Stimulated activated naive CD4-positive, alpha-beta T cell (primary cell): ENCODE results near the gene RGS8.
"Not testable (repeated sequence)": the region's sequence is repeated elsewhere in the genome, so short reads cannot be mapped to it uniquely, and the experiment has no call there.

Source experiments
- DNase-seq, 6 experiments: peaks; one replicate each; lab custom pipeline; 2025; lab: John Stamatoyannopoulos, UW

Gene RGS8

DNA sequence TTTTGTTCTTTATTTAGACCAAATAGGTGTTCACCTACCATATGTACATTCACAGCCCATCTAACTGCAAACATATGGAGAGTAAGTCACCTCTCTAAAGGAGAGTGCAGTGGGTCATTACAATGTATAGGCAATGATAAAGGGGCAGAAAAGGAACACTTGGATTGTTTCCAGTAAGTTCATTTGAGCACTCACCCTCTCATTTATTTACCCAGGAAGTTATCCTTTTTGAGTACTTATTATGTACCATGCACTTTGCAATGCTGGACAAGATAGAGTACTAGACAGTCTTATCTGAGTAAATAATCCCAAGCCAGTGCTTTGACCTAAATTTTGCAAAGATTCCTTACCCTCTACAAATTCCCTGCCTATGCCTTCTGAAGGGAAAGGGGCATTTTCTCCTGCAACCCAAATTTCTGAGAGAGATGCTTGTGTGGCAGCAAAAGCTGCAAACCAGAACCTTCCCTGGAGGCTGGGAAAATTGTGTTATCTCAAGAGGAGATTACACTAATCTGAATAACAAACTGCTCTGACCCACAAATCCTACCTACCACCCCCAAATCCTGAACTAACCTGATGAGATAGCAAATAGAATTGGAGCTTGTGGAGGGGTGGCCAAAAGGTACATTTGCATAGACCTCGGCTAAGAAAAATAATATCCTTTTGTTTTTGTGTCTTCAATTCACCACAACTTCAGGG, 18.6 kb upstream of the RGS8 start:
- DNase-seq: no peak

DNA sequence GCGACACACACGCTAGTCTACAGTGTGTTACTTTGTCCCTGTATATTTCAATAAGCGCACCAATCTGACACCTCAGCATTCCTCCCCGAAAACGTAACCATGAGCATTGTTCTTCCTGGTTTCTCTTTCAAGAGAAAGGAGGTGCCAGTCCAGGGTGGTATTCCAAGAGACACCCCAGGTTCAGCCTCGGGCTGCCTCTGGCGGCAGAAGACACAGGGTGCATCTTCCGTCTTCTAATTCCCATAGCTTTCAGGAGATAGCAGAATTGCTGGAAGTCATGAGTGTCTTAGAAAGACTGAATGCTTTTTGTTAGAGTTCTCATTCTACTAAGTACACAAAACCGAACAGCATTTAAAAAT, 15.9 kb upstream of the RGS8 start:
- DNase-seq: no peak

DNA sequence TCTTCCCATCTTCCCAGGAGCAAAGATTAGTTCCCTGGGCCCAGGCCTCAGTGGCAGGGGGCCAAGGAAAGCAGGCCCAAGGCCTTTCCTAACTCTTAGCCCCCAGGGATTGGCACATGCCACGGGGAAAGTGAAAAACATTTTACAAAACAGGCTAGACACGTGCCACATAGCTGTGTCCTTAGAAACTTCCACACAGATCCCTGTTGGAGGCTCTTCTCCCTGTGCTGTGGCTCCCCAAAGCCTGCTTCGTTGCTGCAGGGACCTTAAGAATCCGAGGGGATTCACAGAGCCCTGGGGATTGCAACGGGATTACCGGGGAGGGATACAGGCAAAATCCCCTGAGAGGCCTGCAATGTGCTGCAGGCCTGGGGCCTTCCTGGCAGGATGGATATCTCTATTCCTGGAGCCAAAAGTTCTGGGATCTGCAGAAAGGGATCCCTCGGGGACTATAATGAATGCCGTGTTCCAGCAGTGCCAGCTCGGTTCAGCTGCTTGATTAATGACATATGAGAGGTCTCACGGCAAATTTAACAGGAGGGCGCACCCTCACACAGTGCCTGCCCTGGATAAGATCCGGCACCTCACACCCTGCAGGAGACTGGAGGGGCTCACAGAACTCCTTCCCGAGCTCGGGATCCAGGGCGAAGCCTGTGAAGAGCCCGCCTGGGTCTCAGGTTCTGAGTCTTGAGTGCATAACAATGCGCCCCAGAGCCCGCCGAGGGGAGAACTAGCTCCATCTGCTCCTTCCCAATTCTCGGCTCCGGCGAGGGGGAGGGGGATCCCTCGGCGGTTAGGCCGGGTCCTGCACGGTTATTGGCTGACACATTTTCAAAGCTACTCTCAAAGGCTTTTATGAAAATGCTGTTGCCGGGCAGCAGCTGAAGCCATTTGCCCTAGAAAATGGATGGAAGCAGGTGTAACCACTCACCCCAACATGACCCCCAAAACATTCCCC, 15.3 kb upstream of the RGS8 start:
- no peak for DNase-seq

DNA sequence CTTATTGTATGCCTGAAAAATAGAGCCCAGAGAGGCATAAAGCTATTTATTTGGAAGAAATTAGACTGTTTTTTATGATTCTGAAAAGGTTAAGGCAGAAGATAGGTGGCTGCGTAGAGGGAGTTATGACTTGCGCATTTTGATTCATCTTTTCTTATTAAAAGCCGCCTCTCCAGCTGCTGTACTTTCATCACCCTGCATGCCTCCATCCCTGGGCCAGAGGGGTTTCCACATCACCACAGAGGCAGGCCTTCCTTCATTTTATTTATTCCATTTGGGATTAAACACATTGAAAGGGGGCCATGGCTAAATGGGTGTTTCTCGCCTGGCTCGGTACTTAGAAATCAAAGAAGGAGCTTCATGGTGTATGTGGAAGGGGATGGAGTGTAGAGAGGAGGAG, 14.6 kb upstream of the RGS8 start:
- DNase-seq: no peak

DNA sequence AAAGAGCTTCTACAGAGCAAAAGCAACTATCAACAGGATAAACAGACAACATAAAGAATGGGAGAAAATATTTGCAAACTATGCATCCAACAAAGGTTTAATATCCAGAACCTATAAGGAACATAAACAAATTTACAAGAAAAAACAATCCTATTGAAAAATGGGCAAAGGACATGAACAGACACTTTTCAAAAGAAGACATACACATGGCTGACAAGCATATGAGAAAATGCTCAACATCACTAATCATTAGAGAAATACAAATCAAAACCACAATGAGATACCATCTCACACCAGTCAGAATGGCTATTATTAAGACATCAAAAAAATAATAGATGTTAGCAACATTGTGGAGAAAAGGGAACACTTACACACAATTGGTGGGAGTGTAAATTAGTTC, 8.8 kb upstream of the RGS8 start:
- DNase-seq: not testable (repeated sequence)

DNA sequence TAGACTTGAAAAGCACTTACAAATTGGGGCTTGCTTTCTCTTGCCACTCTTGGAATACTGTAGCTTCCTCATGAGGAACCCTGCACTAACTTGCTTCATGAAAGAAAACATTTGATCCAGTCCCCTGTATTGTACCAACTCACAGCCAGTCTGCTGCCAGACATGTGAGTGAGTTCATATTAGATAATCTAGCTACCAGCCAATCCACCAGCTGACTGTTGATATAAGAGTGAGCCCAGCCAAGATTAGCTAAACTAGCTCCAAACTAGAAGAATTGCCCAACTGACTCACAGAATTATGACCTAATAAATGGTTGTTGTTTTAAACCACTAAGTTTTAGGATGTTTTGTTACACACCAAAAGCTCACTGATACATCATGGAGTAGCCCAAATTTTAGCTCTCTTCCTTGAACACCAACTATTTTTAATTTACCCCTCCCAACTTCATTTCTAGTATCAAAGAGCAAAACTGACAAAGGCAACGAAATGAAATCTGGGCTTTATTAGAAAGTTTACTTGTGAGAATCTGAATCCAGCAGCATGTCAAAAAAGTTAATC, 6.6 kb upstream of the RGS8 start:
- DNase-seq: no peak

DNA sequence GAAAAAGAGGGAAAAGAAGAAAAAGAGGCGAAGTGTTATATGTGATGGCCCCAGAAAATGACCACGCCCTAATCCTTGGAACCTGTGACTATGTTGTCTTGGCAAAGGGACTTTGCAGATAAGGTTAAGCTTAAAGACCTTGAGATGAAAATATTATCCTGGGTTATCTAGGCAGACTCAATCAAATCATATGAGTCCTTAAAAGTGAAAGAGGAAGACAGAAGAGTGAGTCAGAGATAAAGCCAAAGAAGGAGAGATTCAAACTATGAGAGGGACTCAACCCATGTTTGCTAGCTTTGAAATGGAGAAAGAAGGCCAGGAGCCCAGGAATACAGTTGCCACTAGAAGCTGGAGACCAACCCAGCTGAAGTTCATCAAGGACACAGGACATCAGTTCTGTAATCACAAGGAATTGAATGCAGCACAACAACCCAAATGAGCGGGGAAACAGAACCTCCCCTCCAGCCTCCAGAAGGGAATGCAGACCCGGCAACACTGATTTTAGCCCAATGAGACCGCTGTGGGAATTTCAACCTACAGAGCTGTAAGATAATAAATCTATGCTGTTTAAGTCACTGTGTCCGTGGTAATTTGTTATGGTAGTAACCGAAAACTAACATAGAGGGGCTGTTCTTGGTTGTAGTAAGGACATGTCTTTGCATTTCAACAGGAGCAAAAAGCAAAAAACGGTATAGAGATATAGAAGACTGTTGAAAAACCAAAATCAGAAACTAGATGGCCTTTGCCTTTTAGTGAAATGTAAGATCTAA, 4.2 kb upstream of the RGS8 start:
- no peak for DNase-seq

DNA sequence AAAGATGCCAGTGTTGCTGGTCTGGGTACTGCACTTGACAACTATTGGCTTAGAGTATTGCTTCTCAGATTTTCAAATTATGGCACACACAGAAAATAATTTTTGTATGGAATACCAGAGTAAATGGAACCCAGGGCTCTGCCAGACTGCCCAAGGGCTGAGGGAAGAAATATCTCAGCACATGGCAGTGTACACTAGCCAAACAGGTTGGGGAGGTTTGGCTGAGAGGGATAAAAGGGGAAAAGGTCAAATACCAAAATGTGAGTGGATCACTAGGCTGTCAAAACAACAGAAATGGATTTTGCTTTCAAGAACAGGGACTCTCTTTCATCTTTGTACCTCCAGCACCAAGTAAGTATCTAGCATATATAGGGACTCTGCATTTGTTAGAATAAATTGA, 3.0 kb upstream of the RGS8 start:
- no peak for DNase-seq

DNA sequence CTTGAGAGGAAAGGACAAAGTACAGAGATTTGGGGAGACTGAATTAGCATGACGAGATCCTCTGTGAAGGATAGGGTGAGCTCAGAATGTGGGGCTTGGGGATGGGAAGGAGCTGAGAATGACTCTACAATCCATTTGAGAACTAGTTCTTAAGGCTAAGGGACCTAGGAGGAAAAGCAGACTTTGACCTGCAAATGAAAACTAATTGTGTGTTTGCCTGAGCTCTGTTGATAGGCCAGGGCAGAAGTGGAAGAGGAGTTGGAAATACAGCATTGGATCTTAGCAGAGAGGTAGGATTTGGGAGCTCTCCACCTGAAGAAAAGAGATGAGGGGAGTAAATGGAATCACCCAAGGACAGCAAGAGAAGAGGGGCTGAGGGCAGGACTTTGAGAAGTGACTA, 2.1 kb upstream of the RGS8 start:
- no peak for DNase-seq

DNA sequence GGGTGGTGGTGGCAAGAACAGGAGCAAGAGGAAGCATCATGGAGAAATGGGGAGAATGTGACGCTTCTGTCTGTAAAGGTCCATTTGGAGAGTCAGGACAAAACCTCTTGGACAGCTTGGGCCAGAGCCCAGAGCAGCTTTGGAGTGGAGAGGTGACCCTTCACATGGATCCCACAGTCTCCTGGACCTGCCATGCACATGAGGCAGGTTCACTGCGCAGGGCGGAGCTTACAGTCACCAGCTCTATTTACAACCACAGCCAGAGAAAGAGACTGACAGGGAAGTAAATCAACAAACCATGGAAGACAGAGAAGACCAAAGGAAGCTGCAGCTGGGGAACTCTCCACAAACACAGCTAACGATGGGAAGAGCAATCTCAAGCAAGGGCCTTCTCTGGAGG, 828 bp upstream of the RGS8 start:
- no peak for DNase-seq

DNA sequence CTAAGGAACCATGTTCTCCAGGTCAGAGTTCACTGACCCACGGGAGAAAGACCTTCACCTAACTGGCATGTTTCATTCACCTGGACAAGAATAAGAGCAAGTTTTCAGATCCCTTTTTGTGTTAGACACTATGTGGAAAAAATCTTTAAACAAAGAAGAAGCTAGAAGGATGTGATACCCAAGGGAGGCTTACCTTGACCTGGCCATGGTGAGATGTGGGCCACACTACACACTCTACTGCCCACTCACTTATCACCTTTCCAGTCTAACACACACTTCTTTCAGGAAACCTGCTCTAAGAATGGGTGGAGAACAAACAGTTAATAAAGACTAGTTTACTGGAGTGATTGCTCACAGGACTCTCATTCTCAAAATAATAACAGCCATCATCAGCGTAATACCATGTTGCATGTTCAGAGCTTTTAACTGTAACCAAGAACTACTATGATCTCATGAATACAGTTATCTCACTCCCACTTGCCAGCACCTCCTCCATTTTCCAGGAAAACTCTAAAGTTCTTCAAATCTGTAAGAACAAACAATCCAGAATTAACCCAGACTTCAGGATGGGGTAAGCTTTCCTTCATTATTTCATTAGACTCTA, 1.4 kb downstream of the RGS8 start:
- DNase-seq: no peak

DNA sequence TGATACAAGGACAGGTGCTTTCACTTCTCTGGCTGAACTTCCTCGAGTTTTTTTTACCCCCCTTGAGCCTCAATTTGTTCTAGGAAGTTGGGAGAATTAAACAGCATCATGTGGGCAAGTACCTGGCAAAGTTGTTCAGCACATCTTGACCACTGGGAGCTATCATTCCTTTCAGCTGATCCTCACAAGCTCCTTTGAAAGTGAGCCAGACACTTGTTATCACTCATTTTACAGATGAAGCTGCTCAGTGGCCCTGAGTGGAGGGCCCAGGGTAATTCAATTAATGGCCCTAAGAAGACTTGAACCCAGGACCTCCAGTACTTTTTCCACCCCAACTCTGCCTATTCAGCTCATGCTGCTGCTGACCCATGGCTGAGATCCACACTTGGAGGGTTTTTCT, 2.0 kb downstream of the RGS8 start:
- no peak for DNase-seq

DNA sequence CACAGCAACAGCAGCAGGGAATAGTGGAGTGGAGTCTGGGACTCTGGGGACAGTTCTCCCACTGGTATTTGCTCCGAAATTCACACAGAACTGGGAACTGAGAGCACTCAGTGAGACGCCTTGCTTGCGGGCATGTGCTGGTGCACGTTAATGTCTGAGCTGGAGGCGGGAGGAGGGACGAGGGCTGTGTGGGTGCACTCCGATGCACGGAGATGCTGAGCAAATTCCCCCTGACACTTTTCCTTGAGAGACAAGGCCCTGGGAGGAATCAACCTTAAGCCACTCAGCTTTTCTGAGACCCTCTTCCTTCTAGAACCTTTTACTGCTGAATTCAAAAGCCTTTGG, 2.8 kb downstream of the RGS8 start:
- no peak for DNase-seq

DNA sequence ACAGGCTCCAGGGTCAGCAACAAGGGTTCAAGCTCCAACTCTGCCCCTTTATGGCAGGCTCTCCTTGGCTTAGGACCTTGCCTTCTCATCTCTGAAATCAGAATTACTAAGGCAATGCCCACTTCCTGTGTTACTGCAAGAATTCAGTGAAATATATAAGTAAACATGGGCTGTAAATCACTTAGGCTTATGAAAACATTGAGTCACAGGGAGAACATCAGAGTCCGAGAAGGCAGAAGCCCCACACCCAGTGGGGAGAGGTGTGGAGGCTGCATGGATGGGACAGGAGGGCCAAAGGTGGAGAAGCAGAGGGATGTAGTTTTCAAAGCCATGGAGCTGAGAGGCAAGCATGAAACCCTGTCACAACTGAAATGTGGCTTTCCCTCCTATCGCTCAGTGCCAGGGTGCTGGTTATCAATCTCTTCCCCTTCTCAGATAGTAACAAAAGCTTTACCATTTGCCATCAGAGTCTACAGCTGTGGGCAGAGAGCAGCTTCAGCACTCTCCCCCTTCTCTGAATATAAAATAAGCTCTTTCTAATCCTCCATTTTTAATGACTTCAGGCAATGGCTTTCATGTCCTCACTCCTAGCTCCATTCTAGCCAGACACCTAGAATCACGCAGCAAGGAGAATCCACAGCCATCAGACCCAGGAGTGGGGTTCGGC, 3.4 kb downstream of the RGS8 start:
- DNase-seq: no peak

DNA sequence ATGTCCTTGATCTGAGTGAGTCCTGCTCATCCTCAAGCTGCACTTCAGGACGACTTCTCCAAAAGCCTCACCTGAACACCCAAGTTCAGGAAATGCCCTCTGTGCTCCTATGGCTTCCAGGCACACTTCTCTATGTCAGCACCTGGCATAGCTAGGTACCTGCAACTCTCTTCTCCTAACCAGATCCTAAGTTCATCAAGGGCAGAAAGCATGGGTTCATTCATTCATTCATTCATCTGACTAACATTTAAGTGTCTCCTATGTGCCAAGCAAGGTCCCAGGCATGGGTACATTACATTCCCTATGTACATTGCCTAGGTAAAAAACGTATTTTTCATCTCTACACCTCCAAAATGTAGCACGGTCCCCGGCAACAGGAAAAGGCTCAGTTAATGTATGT, 4.0 kb downstream of the RGS8 start:
- DNase-seq: no peak

DNA sequence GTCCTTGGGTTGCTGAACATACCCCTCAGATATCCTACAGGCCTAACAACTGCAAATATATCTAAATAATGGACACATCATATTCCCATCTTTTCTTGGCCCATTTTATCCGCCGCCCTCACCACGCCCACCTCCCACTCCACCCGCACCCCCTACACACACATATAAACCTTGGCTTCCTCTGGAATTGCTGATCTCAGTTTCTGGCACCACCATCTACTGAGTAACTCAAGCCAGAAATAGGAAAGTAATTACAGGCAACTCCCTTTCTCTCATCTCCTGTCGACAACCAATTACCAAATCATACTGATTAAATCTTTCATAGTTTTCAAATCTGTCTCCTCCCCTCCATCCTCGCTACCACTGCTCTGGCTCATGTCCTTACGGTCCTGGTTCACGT, 4.7 kb downstream of the RGS8 start:
- no peak for DNase-seq

DNA sequence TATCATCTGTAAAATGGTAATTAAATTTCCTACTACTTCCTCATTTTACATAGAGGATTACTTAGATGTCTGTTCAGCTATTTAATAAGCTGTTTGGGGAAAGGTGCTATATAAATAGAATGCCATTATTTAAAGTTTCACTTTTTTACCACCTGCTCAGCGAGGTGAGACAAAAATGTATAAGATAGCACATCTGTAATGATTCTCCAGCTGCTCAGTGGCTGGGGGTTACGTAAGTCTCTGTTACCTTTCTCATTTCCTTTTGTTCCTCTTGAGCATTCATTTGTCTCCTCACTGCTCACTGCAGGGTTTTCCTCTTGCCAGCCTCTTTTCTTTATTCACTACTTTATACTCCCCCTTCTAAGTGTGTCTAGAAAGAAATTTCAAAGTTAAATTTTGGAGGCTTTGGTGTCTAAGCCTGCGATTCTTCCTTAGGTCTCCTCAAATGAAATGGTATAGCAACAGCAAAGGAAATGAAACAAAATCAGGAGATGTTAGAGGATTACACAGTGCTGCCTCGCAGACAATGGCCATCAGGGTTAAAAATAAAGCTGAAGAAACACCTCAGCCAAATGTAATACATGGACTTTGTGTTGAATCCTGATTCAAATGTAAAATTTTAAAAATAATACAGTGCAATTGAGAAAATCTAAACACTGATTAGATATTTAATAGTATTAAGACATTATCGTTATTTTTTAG, 6.8 kb downstream of the RGS8 start:
- DNase-seq: no peak

DNA sequence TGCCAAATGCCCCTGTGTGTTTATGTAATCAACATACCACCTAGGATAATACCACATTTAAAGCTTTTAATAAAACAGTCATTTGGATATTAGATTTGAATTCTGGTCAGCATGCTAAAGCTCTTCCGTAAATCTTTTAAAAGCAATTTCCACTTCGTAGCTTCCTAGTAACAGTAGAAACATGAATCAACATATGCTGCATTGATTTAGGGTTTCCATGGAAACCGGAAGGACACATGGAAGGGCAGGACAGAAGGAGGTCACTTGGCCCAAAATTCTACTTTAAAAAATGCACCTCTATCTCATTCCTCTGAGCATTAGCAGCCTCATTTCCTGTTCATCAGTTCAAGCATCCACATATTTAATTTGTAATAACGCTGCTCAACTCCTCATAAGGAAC, 8.1 kb downstream of the RGS8 start:
- no peak for DNase-seq

DNA sequence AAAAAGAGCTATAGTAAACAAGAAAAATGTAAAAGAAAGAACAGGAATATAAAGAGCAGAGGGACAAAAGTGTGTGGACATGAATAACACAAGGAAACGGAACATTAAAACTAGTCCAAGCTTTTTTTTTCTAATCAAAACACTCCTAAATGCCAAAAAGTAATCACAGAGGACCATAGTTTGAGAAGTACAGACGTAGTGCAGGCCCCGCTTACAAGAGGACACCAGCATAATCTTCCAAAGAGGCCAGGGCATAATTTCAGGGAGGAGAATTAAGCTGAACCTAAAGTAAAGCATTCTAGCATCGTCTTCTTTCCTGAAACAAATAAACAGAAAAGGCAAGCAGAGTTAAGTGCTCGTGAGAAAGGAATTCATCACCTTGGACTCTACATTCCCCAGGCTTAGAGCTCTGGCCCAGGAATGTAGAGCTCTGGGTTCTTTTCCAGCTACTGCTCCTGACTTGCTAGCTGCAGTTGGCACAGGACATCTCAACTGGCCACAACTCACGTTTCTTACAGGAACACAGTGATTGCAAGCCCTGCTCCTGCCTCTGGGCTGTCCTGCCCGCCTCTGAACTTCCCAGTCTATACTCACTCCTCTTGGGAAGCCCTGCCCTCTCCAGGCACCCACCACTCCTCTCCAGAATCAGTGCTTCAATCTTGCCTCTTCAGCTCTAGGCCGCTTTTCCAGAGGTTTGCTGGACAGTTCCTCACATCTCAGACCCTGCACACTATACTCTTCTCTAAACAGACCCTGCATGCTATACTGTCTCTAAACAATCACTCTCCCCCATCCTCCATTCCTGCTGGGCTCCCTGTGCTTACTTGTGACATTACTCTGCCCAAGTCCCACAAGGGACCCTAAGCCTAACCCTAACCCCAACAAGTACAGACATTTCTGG, 9.8 kb downstream of the RGS8 start:
- DNase-seq: no peak

DNA sequence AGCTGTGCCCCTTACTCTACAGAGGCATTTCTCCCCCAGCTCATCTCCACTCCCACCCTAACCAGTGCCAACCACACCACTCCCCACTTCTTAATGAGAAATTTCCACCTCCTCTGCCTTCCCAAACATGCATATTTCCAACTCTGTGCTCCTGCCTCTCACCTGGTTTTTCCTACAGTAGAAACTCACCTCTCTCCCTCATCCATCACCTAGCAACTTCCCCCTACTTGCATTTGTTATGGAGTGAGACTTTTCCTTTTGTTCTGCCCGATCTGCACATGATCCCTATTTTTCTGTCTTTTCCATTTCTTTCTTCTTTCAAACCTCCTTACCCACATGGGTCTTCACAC, 11.9 kb downstream of the RGS8 start:
- no peak for DNase-seq
